Measurements from ENCODE around the gene CDC42BPA.

CDC42BPA gene

DNA sequence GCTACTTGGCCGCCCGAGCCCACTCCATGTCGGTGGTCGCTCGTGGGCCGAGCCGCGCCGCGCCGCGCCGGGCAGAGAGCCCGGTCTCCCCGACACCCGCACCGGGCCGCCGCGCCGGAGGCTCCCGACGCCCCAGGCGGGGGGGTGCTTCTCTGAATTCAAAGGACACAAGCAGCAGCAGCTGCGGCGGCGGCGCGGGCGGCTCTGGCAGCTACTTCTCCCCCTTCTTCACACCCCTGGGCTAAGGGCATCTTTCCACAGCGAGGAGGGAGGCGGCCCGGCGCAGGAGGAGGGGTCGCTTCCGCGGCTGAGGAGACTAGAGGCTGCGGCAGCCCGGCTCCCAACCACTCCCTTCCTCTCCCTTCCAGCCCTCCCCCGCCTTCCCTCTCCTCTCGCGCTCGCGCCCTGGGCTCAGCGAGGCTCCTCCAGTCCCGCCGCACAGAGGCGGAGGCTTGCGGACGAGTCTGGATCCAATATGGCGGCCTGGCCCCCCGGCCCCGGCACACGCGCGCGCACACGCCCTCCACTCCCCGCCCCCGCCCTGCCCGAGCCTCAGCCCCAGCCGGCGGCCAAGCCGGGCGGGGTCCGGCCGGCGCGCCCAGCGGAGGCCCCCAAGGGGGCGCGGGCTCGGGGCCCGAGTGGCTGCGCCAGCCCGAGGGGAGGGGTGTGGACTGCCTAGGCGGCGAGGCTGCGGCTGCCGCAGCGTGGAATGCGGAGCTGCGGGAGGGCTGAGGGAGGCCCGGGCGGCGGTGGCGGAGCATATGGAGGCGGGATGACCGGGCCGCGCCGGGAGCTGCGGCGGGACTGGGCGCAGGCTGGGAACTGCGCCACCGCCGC lies at the start of gene CDC42BPA:
CDC42BPA (minus strand) TSS at position 477 of the 837 bp plus-strand sequence. CDS start 1,310 bp downstream, outside the sequence.
- Histone ChIP-seq H3K27ac (ENCODE audit: low read depth, low read length) (peak within 1 kb of the TSS; percentile 96), H3K4me3 (ENCODE audit: low read depth, low read length) (peak within 1 kb of the TSS; percentile 91)

DNA sequence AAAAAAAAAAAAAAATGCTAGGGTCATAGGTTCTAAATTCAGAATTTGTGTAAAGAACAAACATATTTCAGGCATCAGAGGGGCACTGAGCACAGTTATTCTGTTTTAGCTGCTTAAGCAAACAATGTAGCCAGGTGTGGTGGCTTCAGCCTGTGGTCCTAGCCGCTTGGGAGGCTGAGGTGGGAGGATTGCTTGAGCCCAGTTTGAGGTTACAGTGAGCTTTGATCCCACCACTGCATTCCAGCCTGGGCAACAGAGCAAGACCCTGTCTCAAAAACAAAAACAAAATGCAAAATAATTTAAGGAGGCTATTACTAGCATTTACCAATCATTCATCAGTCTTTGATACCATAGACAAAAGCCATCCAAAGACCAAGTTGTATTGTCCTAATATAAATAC lies 49.7 kb upstream of the CDC42BPA start:
- H3K36me3 ChIP-seq (ENCODE audit: control insufficient read depth, insufficient read depth, low read length) = no peaks in the 10 kb centered on the region
- H3K9me3 ChIP-seq (ENCODE audit: control insufficient read depth, insufficient read depth, low read length) = no peaks in the 10 kb centered on the region
- H3K4me1 ChIP-seq (ENCODE audit: control insufficient read depth, insufficient read depth, low read length) = peaks cover 14% of the 10 kb centered on the region
- no peak overlapping the region for H3K27ac ChIP-seq (ENCODE audit: low read depth, low read length)
- H3K27me3 ChIP-seq (ENCODE audit: control insufficient read depth, insufficient read depth, low read length) = no peaks in the 10 kb centered on the region
- H3K4me3 ChIP-seq (ENCODE audit: low read depth, low read length) = no peak overlapping the region
- no peak overlapping the region for H3K9ac ChIP-seq (ENCODE audit: low read depth, low read length)

More for the DNA sequence above, at the start of gene CDC42BPA:
- H3K4me1 ChIP-seq (ENCODE audit: control insufficient read depth, insufficient read depth, low read length) = peaks cover 15% of the 10 kb centered on the region
- H3K27me3 ChIP-seq (ENCODE audit: control insufficient read depth, insufficient read depth, low read length) = no peaks in the 10 kb centered on the region
- no peaks in the 10 kb centered on the region for H3K36me3 ChIP-seq (ENCODE audit: control insufficient read depth, insufficient read depth, low read length)
- H3K9ac ChIP-seq (ENCODE audit: low read depth, low read length) = peak within 1 kb of the TSS; percentile 87
- no peaks in the 10 kb centered on the region for H3K9me3 ChIP-seq (ENCODE audit: control insufficient read depth, insufficient read depth, low read length)

GRCh38 chr1:227365473-227366431 lies 47.5 kb upstream of the CDC42BPA start:
- Histone ChIP-seq H3K4me3 (ENCODE audit: low read depth, low read length) (no peak overlapping the region), H3K9me3 (ENCODE audit: control insufficient read depth, insufficient read depth, low read length) (no peaks in the 10 kb centered on the region), H3K27ac (ENCODE audit: low read depth, low read length) (no peak overlapping the region), H3K36me3 (ENCODE audit: control insufficient read depth, insufficient read depth, low read length) (no peaks in the 10 kb centered on the region), H3K9ac (ENCODE audit: low read depth, low read length) (no peak overlapping the region), H3K27me3 (ENCODE audit: control insufficient read depth, insufficient read depth, low read length) (no peaks in the 10 kb centered on the region), H3K4me1 (ENCODE audit: control insufficient read depth, insufficient read depth, low read length) (peaks cover 11% of the 10 kb centered on the region)

GRCh38 chr1:227364657-227365056 lies 46.4 kb upstream of the CDC42BPA start:
- H3K27me3 ChIP-seq (ENCODE audit: control insufficient read depth, insufficient read depth, low read length) = no peaks in the 10 kb centered on the region
- no peaks in the 10 kb centered on the region for H3K36me3 ChIP-seq (ENCODE audit: control insufficient read depth, insufficient read depth, low read length)
- H3K4me3 ChIP-seq (ENCODE audit: low read depth, low read length) = no peak overlapping the region
- no peak overlapping the region for H3K27ac ChIP-seq (ENCODE audit: low read depth, low read length)
- no peaks in the 10 kb centered on the region for H3K9me3 ChIP-seq (ENCODE audit: control insufficient read depth, insufficient read depth, low read length)
- H3K9ac ChIP-seq (ENCODE audit: low read depth, low read length) = no peak overlapping the region
- H3K4me1 ChIP-seq (ENCODE audit: control insufficient read depth, insufficient read depth, low read length) = peaks cover 8% of the 10 kb centered on the region

- H3K27ac ChIP-seq (ENCODE audit: low read depth, low read length) = no peak overlapping the region
- H3K9ac ChIP-seq (ENCODE audit: low read depth, low read length) = no peak overlapping the region
- no peak overlapping the region for H3K4me3 ChIP-seq (ENCODE audit: low read depth, low read length)
- H3K4me1 ChIP-seq (ENCODE audit: control insufficient read depth, insufficient read depth, low read length) = no peaks in the 10 kb centered on the region
- H3K27me3 ChIP-seq (ENCODE audit: control insufficient read depth, insufficient read depth, low read length) = no peaks in the 10 kb centered on the region
- H3K9me3 ChIP-seq (ENCODE audit: control insufficient read depth, insufficient read depth, low read length) = no peaks in the 10 kb centered on the region
- no peaks in the 10 kb centered on the region for H3K36me3 ChIP-seq (ENCODE audit: control insufficient read depth, insufficient read depth, low read length)
Measured at GRCh38 chr1:227363825-227364224, 45.5 kb upstream of the CDC42BPA start.

DNA sequence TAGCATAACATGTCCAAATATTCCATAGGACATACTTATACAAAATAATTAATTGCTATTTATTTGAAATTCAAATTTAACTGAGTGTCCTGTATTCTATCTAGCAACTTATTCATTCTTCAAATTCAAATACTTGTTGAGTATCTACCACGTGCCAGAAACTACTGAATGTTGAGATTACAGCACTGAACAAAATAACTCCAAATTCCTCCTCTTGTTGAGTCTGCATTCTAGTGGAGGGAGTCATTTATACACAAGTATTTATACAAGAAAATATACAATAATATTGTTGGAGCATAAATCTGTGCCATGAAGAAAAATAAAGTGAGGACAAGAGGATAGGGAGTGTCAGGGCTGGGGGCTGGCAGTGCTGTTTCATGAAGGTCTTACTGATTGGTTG lies 43.7 kb upstream of the CDC42BPA start:
- no peaks in the 10 kb centered on the region for H3K27me3 ChIP-seq (ENCODE audit: control insufficient read depth, insufficient read depth, low read length)
- no peak overlapping the region for H3K27ac ChIP-seq (ENCODE audit: low read depth, low read length)
- no peaks in the 10 kb centered on the region for H3K36me3 ChIP-seq (ENCODE audit: control insufficient read depth, insufficient read depth, low read length)
- no peak overlapping the region for H3K9ac ChIP-seq (ENCODE audit: low read depth, low read length)
- H3K4me3 ChIP-seq (ENCODE audit: low read depth, low read length) = no peak overlapping the region
- no peaks in the 10 kb centered on the region for H3K9me3 ChIP-seq (ENCODE audit: control insufficient read depth, insufficient read depth, low read length)
- H3K4me1 ChIP-seq (ENCODE audit: control insufficient read depth, insufficient read depth, low read length) = peaks cover 9% of the 10 kb centered on the region

DNA sequence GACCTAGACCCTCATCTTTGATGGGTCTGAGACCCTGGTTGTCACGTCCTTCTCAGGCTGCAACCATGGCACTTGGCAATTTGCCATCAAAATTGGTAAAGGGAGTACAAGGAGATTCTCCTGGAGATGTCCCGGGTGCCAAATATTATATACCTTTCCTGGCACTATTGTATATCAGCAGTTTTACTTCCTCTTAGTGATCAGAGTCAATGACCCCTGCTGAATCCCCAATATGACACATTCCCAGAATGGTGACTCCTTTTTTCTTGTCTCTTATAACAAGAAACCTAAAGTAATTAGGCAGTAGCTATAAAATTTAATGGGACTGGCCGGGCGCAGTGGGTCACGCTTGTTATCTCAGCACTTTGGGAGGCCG lies 39.6 kb upstream of the CDC42BPA start:
- Histone ChIP-seq H3K9me3 (ENCODE audit: control insufficient read depth, insufficient read depth, low read length) (no peaks in the 10 kb centered on the region), H3K9ac (ENCODE audit: low read depth, low read length) (no peak overlapping the region), H3K27me3 (ENCODE audit: control insufficient read depth, insufficient read depth, low read length) (no peaks in the 10 kb centered on the region), H3K4me1 (ENCODE audit: control insufficient read depth, insufficient read depth, low read length) (peaks cover 36% of the 10 kb centered on the region), H3K36me3 (ENCODE audit: control insufficient read depth, insufficient read depth, low read length) (no peaks in the 10 kb centered on the region), H3K27ac (ENCODE audit: low read depth, low read length) (peak overlapping the region; percentile 92), H3K4me3 (ENCODE audit: low read depth, low read length) (no peak overlapping the region)

- peak overlapping the region; percentile 64 for H3K9ac ChIP-seq (ENCODE audit: low read depth, low read length)
- H3K4me1 ChIP-seq (ENCODE audit: control insufficient read depth, insufficient read depth, low read length) = peaks cover 36% of the 10 kb centered on the region
- no peaks in the 10 kb centered on the region for H3K36me3 ChIP-seq (ENCODE audit: control insufficient read depth, insufficient read depth, low read length)
- no peaks in the 10 kb centered on the region for H3K9me3 ChIP-seq (ENCODE audit: control insufficient read depth, insufficient read depth, low read length)
- H3K4me3 ChIP-seq (ENCODE audit: low read depth, low read length) = peak overlapping the region; percentile 4; the same call in 1 of the 2 replicates
- H3K27me3 ChIP-seq (ENCODE audit: control insufficient read depth, insufficient read depth, low read length) = no peaks in the 10 kb centered on the region
- H3K27ac ChIP-seq (ENCODE audit: low read depth, low read length) = peak overlapping the region; percentile 92
Measured at GRCh38 chr1:227357171-227357926, 39.1 kb upstream of the CDC42BPA start.

DNA sequence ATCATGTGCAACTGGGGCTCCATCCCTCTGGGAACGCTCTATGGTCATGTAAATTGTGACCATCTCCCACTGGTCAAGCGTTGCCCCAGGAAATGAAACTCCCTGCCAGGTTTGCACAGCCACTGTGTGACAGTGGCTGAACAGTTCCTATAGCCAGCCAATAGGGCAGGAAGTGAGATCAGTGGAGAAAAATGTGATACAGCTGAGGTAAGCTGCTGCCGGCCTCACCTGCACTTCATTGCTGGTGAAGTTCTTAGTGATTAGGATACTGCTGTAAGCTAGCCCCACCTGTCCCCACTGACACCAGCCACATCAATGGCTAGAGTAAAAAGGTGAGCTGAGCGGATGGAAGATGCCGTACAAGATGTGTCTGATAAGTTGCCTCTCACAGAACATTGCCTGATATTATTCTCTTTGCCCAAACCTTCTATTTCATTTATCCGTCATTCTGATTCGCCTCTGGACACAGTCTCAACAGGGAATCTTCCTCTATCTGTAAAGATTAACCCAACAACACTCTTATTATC lies 38.4 kb upstream of the CDC42BPA start:
- Histone ChIP-seq H3K27ac (ENCODE audit: low read depth, low read length) (peak overlapping the region; percentile 92), H3K27me3 (ENCODE audit: control insufficient read depth, insufficient read depth, low read length) (no peaks in the 10 kb centered on the region), H3K36me3 (ENCODE audit: control insufficient read depth, insufficient read depth, low read length) (no peaks in the 10 kb centered on the region), H3K4me3 (ENCODE audit: low read depth, low read length) (peak overlapping the region; percentile 4; the same call in 1 of the 2 replicates), H3K4me1 (ENCODE audit: control insufficient read depth, insufficient read depth, low read length) (peaks cover 36% of the 10 kb centered on the region), H3K9ac (ENCODE audit: low read depth, low read length) (peak overlapping the region; percentile 64), H3K9me3 (ENCODE audit: control insufficient read depth, insufficient read depth, low read length) (no peaks in the 10 kb centered on the region)

DNA sequence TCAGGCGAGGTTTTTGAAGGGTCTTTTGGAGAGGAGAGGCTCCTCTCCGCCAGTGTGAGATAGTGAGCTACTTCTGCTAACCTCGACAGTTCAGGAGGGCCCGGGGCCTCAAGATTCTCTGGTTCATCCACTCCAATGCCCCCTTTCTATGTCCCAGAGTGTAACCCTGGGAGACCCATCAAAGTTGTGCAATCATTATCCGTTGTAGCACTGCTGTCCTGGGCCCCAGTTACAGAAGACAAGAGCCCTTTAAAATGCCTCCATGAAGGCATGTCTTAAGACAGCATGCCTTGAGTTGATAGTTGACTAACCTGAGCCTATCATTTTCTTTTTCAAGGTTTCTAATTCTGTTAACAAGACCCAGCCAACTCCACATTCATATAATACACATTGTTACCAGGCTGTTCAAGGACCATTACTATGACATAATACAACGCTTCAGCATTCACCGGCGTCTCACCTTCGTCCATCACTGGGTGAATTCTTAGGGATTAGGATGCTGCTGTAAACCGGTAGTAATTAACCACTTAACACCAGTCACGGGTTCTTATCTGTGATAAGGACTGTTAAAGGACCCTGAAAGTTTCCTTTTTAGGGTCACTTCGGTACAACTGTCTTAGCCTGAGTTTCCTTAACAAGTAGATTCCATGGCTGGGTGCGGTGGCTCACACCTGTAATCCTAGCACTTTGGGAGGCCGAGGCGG lies 37.4 kb upstream of the CDC42BPA start:
- Histone ChIP-seq H3K27ac (ENCODE audit: low read depth, low read length) (peak overlapping the region; percentile 92), H3K9me3 (ENCODE audit: control insufficient read depth, insufficient read depth, low read length) (no peaks in the 10 kb centered on the region), H3K9ac (ENCODE audit: low read depth, low read length) (no peak overlapping the region)

More for the DNA sequence above, 37.4 kb upstream of the CDC42BPA start:
- H3K4me1 ChIP-seq (ENCODE audit: control insufficient read depth, insufficient read depth, low read length) = peaks cover 36% of the 10 kb centered on the region
- H3K36me3 ChIP-seq (ENCODE audit: control insufficient read depth, insufficient read depth, low read length) = no peaks in the 10 kb centered on the region
- no peaks in the 10 kb centered on the region for H3K27me3 ChIP-seq (ENCODE audit: control insufficient read depth, insufficient read depth, low read length)
- no peak overlapping the region for H3K4me3 ChIP-seq (ENCODE audit: low read depth, low read length)

All from HUES48 (cell line).